ENCODE results near the gene MRGPRE.
A peak's percentile ranks its signal among the peaks of the same experiment; 100 is the strongest.

DNA sequence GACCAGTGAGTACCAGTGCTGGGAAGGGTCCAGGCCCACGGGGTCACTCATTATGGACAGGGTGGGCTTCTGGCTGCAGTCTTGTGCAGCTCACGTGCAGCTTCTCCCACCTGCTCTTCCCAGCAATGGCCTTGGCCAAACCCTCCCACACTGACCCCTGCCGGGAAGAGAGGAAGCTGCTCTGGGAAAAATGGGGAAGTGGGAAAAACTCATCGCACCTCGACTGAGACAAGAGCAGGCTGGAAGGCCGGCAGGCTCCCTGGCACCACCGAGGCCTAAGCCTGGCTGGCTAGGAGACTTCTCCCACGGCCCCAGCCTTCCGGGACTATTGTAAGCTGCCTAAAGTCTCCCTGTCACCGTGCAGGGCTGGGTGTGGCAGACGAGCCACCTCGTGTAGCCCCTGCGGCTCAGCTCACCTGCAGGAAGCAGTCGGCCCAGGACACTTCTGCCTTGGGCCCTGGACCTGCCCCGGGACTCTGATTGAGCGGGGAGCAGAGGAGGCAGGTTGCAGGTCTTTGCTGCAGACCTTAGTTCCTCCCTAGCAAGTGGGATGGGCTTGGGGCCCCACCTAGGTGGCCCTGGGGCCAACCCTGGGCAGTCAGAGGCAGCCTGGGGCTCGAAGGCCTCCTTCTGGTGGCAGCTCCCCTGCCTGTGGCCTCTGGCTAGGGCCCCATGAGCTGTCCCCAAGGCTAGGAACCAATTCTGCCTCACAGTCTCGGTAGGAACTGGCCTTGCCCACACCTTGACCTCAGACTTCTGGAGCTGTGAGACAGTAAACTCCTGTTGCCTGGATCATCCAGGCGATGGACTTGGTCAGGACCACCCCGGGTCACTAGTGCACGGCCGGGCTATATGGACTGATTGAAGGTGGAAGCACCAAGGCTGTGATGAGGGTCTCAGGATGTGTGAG lies 36.7 kb downstream of the MRGPRE start:
- TF ChIP-seq, protein P1, sequence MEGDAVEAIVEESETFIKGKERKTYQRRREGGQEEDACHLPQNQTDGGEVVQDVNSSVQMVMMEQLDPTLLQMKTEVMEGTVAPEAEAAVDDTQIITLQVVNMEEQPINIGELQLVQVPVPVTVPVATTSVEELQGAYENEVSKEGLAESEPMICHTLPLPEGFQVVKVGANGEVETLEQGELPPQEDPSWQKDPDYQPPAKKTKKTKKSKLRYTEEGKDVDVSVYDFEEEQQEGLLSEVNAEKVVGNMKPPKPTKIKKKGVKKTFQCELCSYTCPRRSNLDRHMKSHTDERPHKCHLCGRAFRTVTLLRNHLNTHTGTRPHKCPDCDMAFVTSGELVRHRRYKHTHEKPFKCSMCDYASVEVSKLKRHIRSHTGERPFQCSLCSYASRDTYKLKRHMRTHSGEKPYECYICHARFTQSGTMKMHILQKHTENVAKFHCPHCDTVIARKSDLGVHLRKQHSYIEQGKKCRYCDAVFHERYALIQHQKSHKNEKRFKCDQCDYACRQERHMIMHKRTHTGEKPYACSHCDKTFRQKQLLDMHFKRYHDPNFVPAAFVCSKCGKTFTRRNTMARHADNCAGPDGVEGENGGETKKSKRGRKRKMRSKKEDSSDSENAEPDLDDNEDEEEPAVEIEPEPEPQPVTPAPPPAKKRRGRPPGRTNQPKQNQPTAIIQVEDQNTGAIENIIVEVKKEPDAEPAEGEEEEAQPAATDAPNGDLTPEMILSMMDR (IDR thresholded peaks at IDR 0.05): peak in 2 of 4 experiments; percentile 23 to 36
- TF ChIP-seq POLR2A (IDR thresholded peaks at IDR 0.05): no peak
- TF ChIP-seq POLR2AphosphoS5 (IDR thresholded peaks at IDR 0.05): no peak

All from sigmoid colon (tissue), 4 donors.